ENCODE data around the gene COMMD10. TPM values are rescaled to one million over a fixed set of nuclear protein-coding genes. Genes with fewer than 3 reads are reported as not detected.

COMMD10 gene
- polyA plus RNA-seq, 3 donors = 50.7 to 58.6 (median 54.4) TPM

DNA sequence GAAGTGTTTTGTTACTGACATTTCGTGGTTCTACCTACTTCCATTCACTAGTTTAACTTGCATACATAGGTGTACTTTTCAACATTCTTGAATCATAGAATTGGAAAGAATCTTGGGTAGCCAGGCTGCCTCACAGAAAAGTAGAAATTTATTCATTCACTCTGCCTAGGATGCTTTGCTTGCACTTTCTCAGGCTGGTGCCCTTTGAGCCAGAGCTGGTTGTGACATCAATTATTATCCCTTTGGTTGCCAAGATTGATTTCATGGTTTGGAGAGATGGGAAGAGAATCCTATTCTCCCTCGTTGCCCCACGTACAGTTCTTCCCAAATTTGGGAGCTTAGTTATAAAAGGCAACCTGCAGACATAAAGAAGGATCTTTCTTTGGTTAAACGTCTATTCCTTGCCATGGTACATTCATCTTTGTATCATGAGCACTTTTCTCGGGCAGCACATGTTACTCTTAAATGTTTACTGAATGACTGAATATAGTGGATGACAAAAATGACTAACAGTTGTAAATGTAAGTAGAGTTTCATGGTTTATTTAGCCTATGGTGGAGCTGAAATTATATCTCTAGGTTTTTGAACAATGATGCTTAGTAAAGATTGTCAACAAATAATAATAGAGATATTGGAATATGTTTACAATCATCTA is 195.5 kb downstream of the COMMD10 start:
- DNase-seq = no peak

GRCh38 chr5:116281309-116281708 is 196.5 kb downstream of the COMMD10 start:
- DNase-seq = no peak

- no peak for DNase-seq
These were observed 203.7 kb downstream of the COMMD10 start for GRCh38 chr5:116288524-116288923.

DNA sequence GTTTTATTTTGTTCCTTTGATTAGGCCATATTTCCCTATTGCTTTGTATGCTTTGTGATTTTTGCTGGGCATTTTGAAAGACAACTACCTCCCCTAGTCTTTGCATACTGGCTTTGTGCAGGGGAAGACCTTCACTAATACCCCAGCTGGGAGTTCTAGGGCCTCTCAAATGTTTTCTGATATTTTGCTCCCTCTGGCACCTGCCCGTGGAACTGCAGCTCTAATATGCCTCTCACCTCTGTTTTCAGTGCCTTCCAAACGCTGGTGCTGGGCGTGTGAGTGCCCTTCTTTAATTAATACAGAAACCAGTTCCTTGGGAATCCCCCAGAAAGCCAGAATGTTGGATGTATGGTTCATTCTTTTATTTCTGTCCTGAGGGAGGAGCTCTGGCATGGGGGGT is 204.5 kb downstream of the COMMD10 start:
- no peak for DNase-seq

GRCh38 chr5:116291271-116291670 is 206.4 kb downstream of the COMMD10 start:
- no peak for DNase-seq

DNA sequence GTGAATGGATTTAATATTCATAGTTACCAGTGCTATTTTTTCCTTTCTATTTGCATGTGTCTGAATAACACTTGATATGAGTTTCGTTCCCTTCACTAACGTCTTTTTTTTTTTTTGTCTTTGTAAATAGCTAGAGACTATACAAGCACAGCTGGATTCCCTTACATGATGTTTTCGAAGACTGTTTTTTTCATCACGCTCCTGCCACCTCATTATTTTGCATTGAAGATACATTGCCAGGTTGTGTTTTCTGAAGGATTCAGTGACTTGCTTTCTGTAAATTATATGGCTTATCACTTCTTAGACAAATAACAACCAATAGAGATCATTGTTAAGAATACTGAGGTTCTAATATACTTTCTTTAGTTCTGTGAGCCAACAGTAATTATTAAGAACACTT is 207.5 kb downstream of the COMMD10 start:
- no peak for DNase-seq

DNA sequence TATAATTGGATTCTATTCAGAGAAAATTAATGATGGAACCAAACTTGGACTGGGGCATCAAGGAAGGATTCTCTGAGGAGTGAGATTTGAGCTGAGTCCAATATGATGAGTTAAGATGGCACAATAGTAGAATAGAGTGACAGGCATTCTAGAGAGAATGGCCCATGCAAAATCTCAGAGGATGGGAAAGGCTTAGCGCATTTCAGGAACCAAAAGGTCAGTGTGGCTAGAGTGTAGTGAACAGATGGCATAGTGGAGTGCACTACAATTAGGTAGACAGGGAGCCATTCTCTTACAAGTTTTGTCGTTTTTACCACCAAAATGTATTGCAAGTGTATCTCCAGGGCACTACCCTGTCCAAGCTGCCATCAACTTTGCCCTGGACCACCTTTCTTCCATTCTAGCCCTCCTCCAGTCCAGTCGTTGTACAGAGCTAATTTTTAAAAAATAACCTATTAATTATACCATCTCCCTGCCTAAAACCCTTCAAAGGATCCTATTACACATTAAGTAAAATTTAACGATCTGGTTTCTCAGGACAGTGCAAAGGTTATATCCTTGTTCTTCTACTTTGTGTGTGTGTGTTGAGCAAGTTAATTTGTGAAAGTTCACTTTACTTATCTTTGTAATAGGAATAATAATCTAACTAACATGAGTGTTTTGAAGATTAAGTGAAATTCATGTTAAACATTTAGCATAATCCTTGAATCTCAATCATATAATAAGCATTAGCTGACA is 211.7 kb downstream of the COMMD10 start:
- DNase-seq = no peak

DNA sequence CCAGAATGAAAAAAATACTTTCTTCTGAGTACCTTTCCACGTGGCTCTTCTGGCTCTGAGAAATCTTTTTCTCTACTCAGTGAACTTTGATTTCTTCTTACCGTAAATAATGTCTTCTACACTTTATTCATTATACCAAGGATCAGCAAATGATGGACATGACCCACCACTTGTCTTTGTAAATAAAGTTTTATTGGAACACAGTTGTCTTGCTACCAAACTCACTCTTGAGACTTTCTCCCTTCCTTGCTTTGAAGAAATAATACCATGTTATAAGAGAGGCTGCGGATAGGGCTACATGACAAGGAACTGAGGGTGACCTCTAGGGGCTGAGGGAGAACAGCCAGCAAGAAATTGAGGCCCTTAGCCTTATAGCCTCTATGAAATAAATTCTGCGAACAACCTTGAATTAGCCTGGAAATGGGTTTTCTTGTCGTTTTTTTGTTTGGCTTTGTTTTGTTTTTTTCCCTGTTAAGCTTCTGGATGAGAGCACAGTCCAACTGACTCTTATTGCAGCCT is 212.5 kb downstream of the COMMD10 start:
- DNase-seq = no peak

DNA sequence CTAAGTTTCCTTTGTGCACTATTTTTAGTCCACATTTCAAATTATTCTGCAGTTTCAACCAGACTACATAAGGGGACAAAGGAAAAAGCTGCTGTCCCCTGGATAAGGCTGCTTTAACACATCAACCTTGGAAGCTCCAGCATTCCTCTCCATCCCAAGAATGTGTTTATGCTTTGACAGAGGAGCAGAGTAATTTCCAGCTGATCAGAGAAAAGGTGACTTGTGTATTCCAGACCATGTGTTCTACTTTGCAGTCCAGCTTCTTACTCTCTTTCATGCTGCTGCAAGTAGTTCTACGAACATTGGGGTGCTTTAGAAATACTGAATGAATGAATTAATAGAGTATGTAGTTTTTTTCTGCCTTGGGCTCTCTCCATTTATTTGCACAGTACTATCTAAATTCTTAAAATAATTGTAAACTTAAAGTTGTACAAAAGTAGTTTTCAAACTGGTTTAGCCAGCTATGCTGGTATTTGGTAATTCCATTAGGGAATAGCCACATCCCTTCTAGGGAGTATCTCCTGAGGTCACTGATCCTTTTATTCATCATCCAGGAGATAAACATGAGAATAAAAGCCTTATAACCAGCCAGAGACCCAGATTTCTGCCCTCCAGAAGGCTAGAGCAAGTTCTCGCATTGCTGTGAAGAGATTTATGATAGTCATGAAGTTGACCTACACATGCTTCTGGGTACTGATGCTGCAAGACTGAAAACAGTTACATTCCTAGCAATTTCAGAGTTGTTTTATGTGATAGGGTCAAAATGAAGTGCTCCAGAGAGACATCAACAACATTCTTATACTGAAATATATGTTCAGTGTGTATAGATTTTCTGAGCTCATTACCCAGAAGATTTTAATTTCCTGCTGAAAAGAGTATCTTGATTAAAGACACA is 215.2 kb downstream of the COMMD10 start:
- DNase-seq = peak; percentile 79

GRCh38 chr5:116301110-116301509 is 216.3 kb downstream of the COMMD10 start:
- no peak for DNase-seq

GRCh38 chr5:116303340-116303739 is 218.5 kb downstream of the COMMD10 start:
- DNase-seq = no peak

- no peak for DNase-seq
These were observed 219.0 kb downstream of the COMMD10 start for GRCh38 chr5:116303810-116304209.

- no peak for DNase-seq
These were observed 221.1 kb downstream of the COMMD10 start for GRCh38 chr5:116305899-116306298.

DNA sequence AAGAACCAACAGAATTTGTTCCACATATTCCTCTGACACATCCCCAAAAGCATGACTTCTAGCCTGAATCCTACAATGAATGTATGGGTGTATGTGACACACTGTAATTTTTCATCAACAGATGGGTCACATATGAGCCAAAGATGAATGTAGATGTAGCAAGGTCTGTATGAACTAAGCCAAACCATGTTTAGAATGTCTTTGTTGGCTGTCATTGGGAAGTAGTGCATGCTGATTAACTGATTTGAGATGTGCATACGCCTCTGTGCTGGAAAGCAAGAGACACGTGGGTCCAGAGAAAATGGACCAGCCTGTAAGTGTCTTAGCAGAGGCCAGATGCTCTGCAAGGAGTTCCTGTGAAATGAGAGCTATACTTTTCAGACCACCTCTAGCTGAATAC is 222.0 kb downstream of the COMMD10 start:
- DNase-seq = no peak

DNA sequence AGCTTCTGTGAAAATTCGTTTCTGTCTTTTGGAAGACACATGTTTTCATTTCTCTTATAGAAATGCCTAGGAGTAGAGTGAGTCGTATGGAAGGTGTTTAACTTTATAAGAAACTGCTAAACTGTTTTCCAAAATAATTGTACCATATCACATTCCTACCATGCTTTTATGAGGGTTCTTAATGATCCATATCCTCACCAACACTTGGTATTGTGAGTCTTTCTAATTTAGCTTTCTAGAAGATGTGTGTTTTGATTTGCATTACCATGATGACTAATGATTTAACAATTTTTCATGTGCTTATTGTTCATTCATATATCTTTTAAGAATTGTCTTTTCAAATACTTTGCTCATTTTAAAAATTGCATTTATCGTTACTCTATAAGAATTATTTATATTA is 223.6 kb downstream of the COMMD10 start:
- no peak for DNase-seq

- DNase-seq = no peak
These were observed 228.5 kb downstream of the COMMD10 start for GRCh38 chr5:116313366-116313765.

GRCh38 chr5:116315531-116315930 is 230.7 kb downstream of the COMMD10 start:
- DNase-seq = no peak

- no peak for DNase-seq
These were observed 233.4 kb downstream of the COMMD10 start for GRCh38 chr5:116318091-116318854.

GRCh38 chr5:116320486-116320885 is 235.7 kb downstream of the COMMD10 start:
- DNase-seq = peak; percentile 54

- no peak for DNase-seq
These were observed 244.7 kb downstream of the COMMD10 start for GRCh38 chr5:116329503-116329902.

GRCh38 chr5:116340799-116341198 is 256.0 kb downstream of the COMMD10 start:
- DNase-seq = no peak

Measured in renal pelvis (tissue), 4 donors.